Activated gamma-delta T cell treated with anti-CD3 and anti-CD28 coated beads, Interleukin-2, amount 50 U/mL, for 16 hours (primary cell): Measurements from ENCODE around the gene KCND3.

ENCODE experiments used
- DNase-seq: peaks from one replicate; pipeline ENCODE4 v3.0.0-alpha.2; 2020; ENCODE audit warnings: low read depth

The KCND3 gene

GRCh38 chr1:111911776-111912515 lies 77.5 kb downstream of the KCND3 start:
- DNase-seq, result no peak

- DNase-seq, result no peak
Measured at GRCh38 chr1:111911061-111911460, 78.4 kb downstream of the KCND3 start.

- DNase-seq, result no peak
Measured at GRCh38 chr1:111909030-111909429, 80.4 kb downstream of the KCND3 start.

DNA sequence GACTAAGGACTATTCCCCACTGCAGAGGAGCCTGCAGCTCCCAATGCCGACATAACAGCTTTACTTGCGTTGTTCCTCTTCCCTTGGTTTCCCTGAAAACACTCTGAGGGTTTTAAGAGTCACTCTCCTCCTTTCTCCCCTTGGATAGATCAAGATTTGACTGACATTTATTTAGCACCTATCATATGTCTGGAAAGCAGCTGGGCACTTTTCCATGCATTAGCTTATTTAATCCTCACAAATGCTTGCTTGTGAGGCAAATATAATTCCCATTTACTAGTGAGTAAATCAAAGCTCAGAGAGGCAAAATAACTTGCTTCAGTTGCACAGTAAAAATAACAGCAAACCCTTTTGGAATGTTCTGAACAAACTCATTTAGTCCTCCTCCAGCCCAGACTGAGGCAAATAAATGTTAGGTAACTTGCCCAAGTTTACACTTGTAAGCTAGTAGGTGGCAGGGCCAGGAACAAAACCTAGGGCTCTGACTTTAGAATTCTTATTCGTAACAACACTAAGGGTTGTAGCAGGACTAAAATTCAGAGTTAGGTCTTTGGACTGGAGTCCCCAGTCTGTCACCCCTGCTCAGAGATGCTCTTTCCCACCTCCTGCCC lies 81.4 kb downstream of the KCND3 start:
- no peak for DNase-seq

DNA sequence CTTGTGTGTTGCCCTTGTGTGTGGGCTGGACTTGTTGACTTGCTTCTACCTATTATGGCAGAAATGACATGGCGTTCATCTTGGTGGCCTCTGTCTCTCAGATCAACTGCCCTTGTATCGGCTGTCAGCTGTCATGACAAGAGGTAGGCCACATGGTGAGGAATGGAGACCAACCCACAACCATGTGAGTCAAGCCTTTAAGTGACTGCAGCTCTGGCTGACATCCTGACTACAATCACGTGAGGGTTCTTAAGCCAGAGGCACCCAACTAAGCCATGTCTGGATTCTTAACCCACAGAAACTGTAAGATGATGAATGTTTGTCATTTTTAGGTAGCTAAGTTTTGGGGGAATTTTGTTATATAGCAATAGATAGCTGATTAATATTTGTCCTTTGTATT lies 82.1 kb downstream of the KCND3 start:
- no peak for DNase-seq

GRCh38 chr1:111906816-111907215 lies 82.7 kb downstream of the KCND3 start:
- no peak for DNase-seq

- DNase-seq, result no peak
Measured at GRCh38 chr1:111906111-111906510, 83.4 kb downstream of the KCND3 start.

DNA sequence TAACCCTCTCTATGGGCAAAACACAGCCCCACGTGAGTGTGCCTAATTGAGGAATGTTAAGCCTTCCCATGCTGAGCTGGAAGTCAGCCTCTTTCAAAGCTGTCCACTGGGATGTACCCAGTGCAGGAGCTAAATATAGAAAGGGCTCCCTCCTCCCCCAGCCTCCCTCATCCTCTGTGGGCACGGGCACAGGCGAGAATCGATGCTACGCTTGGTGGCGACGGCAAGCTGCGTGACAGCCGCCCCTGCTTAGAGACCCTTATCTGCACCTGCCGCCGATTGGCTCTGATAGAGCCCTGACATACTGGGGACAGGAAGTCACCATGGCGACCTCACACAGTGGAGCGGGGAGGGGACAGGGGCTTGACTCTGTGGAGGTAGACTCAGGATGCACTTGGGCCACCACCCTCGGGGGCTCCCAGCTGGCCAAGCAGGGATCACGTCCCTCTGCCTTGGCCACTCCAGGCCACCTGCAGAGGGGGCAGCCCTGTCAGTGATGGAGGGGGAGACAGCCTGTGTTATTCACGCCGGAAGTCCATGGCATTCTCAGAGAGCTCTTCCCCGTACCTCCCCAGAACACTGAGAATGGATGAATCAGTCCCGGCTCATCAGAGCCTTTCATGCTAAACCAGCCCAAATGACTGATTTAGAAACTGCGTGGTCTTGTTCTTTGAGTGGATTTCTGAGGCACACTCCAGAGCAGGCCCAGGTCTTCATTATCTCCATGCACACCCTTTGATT lies 84.8 kb downstream of the KCND3 start:
- no peak for DNase-seq

GRCh38 chr1:111903871-111904449 lies 85.5 kb downstream of the KCND3 start:
- no peak for DNase-seq

GRCh38 chr1:111903148-111903870 lies 86.2 kb downstream of the KCND3 start:
- DNase-seq, result no peak

DNA sequence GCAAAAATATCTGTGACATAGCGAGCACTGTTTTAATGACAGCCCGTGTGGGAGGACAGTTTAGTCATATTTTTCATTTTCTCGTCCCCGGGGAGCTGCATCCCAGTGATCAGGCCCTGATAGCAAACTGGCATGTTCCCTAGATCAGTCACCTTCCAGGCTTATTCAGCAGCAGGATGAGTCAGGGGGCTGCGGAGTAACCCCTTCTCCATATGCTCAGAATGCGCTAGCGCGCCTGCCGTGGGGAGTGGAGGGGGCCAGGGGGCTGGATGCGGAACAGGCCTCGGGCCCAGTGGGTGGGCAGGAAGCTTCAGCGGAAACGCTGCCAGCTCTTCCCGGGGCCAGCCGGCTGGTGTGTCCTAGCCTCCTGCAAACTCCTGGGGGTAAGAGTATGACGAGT lies 94.0 kb downstream of the KCND3 start:
- DNase-seq, result no peak

- DNase-seq, result no peak
Measured at GRCh38 chr1:111895017-111895416, 94.5 kb downstream of the KCND3 start.

GRCh38 chr1:111894497-111894896 lies 95.0 kb downstream of the KCND3 start:
- no peak for DNase-seq

DNA sequence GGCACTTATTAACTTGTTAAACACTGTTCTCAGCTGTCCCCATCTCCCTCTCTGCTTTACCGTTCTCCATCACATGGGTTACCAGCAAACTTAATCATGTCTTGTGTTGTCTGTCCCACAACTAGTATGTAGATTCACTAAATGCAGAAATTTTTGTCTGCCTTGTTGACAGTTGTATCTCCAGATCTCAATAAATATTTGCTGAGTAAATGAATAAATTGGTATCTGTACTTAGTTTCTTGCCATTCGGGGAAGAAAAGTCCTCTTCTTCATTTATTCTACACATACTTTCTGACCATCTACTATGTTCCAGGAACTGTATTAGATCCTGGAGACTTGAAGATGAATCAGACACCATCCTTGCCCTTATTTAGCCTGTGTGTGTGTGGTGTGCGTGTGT lies 97.9 kb downstream of the KCND3 start:
- DNase-seq, result no peak

DNA sequence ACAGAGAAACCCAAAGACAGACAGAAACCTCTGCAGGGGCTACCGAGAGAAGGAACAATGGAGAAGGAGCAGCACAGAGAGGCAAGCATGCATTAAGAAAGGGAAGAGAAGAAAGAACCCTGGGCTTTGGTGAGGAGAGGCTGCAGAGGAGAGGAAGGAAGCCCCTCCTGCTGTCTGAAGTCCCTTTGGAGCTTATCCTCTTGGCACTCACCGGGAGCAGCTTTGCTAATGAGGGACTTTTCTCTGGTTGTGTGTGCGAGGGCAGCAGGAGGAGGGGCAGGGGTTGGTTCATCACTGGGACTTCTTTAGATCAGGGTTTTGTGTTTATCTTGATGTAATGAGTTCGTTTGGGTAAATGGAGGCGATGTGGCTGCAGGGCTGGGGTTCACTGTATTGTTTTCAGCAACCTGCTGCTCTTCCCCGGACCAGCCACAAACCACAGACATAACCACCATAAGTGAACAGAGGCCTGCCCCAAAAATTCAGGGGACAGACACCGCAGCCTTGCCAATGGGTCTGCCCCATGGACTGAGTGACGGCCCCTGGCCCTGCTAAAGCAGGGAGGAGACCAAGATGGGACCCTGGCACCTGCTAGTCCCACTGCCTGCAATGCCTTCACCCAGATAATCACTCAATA lies 100.6 kb downstream of the KCND3 start:
- no peak for DNase-seq

DNA sequence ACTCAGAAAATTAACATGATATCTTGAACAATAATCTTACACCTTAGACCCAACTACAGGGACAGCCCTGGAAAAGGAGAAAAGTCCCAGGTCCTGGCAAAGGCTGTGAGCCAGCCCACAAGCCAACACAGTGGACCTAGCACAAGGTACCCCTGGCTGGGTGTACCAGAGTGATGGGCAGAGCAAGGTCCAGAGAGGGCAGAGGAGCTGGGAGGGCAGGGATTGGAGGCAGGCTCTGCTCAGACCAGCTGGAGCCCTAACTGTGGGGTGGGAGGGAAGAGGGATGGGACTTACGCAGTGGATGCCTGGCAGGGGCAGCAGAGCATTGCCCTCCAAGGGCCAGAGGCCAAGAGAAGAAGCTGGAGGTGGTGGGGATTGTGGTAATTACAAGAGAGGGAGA lies 101.6 kb downstream of the KCND3 start:
- DNase-seq, result no peak

- DNase-seq, result no peak
Measured at GRCh38 chr1:111887385-111887784, 102.1 kb downstream of the KCND3 start.

DNA sequence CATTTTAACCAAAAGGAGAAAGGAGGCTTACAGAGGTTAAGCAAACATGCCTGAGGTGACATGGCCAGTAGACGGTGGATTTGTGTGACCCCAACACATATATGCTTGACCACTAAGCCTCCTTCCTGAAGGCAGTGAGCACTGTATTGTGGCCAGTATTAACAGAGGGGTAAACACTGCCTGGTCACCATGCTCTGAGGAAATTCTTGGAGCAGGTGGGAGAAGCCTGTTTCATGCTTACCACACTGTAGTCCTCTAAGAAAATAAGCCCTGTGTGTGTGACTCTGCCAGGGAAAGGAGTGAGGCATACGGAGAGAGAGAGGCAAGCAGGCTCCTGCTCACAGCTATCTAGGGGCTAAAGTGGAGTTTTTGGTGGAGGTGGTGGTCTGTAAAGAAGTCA lies 102.7 kb downstream of the KCND3 start:
- no peak for DNase-seq

DNA sequence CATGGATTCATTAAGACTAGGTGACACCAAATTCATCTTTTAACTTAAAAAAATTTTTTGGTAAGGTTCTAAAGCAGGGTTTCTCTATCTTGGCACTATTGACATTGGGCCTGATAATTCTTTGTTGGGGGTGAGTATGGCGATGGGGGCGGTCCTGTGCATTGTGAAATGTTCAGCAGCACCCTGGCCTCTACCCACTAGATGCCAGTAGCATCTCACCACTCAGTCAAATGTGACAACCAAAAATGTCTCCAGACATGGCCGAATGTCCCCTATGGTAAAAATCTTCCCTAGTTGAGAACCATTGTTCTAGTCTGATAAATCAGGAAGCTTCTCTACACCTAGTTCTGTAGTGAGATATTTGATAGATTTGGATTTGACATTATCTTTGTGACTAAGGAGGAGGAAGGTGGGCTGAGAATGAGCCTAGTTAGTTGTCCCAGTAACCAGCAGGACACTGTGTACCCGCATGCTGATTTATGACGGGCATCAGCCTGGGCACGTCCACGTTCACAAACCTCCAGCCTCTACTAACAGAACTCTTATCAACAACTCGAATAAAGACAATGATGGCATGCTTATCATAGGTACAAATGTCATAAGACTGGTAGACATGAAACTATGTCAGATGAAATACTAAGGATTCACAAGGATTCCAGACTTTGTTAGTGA lies 104.6 kb downstream of the KCND3 start:
- no peak for DNase-seq

DNA sequence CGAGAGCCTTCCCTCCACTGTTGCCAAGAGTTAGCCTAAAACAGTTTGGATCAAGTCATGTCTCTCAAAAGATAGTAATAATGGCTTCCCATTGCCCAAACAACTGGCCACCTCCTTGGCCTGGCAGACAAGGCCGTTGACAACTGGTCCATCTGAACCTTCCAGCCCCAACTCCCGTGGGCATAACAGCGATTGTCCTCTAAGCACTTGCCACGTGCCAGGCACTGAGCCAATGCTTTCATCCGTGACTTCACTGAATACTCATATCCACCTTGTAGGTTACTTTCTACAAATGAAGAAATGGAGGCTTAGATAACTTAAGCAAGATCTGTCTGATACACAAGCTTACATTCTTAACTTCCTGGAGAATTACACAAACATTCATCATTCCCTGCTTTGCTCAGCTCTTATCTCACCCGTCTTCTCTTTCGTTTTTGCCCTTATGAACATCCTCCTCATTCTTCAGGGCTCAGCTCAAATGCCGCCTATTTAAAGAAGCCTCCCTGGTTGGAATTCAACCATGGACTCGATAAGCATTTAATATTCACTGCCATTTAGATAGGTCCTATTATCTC lies 106.4 kb downstream of the KCND3 start:
- no peak for DNase-seq

GRCh38 chr1:111882559-111882958 lies 106.9 kb downstream of the KCND3 start:
- DNase-seq, result no peak
